NOMO-1 treated with DMSO at 0.1 percent for 48 hours (cell line): ENCODE results near the gene QRFP.

ENCODE experiments used
- DNase-seq: peaks from one replicate; lab custom pipeline; 2025; ENCODE audit not compliant: unreplicated experiment; lab: John Stamatoyannopoulos, UW

QRFP gene

DNA sequence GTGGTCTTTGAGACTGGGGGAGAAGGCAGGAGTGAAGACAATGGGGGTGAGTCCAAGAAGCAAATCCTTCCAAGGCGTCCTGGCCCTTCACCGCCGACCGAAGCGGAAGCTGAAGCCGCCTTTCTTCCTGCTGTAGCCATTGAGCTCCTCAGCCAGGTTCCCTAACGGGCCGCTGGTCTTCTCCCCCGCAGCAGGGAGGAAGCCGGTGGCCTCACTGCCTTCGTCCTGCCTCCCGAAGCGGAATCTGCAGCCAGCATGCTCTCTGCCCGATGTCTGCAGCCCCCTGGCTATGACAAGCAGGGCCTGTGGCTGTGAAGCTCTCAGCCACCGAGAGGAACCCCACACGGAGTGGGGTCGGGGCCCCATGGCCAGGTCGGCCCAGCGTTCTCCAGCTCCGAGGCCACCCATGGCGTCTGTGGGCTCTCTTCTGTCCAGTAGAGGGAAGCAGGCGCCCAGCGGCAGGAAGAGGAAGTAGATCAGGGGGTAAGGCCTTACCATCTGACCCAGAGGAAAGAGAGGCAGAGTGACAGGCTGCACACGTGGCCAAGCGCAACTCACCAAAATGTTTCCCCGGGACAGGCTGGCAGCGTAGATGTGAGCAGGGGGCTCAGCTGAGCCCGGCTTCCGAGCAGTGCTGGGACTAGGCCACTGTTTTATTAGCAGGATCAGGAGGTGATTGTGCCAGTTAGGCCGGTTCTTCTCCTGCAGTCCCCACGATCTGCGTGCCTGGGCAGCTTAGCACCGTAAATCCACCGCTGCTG lies 3.1 kb downstream of the QRFP start:
- DNase-seq: peak; percentile 90

DNA sequence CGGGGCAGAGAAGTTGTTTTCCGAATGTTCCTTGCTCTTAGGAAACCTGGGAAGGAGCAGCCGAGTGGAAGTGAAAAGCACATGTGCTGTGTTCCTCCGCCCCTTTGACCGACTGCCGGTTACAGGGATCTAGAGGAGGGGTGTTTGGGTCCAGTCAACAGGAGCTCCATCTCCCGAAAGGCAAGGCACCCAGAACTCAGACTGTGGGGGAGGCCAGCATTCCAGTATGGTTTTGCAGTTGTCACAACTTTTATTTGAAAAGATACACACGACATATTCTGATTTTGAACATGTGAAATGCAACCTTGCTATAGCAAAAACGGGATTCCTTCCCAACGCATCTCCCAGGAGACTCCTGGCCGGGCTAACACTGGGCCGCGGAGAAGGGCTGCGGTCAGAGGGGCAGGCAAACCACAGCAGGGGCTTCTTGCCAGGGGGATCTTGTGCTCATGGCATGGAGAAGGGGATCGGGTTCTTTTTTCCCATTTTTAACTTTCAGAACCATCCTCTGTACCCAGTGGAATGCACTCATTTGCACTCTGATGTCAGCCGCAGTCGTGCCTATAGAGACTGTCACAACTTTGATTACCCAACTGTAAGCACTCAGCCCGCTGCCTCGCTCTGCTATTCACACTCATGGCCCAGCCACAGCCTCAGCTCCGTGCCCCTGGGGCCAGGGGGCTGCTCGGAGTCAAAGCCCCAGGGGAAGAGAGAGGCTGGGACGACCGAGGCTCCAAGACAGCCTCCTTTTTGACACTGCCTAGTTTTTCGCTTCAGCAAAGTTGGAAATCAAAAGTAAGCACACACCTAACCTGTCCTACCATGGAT lies 3.9 kb downstream of the QRFP start:
- DNase-seq: peak; percentile 5

DNA sequence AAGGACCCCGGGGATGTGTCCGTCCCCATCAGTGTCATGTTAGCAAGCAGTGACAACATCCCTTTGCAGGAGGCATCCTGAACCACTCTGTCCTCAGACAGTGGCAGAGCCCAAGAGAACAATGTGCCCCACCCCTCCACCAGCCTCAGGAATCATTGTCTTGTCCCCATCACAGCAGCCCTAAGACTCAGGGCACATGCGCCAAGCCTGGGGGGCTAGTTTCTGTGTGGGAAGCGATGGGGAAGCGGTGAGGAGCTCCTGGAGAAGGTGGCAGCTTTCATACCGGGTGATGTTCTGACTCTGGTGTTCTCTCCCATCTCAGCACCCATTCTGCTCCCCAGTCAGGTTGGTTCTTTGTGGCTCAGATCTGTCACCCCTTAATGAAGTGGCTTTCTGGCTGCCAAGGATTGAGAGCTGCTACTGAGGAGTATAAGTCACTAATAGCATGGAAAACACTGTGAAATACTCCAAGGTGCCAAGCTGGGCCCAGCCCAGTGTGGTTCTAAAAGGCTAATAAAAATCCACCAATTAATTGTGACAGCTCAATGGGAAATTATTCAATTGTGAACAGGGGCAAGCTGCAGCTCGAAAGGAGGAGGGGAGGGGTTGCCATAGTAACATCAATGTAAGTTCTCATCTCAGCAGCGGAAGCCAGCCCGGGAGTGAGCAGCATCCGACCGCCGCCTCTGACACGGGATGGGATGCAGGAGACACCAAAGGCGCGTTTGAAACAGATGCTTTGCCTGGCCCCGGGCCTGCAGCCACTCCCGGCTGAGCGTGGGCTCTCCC lies 4.7 kb downstream of the QRFP start:
- DNase-seq: no peak

DNA sequence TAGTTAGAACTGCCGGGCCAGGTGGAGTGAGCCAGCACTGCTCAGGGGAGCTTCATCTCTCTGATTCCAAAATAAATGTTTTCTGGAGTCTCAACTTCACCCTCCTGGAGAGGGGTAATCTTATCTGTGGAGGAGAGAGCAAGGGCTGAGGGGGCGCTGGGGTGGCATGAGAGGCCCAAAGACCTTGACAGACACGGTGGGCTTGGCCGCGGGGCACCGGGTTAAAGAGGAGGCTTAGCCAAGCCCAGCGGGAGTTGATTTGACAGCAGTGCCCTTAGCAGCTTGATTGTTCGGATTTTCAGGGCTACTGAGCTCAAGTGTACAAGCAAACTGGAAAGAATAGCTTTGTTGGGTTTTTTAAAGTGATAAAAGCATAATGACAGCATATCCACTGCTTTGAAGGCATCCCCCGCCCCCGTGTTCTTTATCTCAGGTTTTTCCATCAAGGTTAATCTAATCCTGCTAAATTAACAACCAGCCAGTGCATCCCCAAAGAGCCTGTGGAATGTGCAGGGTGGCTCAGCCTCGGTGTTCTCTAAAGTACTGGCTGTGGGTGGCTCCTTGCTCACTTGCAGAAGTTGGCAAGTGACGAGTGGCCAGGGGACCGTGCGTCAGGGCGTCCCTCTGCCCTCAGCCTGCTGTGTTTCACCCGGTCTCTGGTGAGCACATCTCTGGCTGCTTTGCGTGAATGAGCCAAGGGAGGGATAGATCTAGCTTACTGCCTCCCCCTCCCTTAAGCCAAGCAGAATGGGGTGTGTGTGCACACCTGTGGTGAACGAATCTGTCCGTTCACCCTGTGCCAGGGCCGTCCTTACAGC lies 5.5 kb downstream of the QRFP start:
- no peak for DNase-seq

DNA sequence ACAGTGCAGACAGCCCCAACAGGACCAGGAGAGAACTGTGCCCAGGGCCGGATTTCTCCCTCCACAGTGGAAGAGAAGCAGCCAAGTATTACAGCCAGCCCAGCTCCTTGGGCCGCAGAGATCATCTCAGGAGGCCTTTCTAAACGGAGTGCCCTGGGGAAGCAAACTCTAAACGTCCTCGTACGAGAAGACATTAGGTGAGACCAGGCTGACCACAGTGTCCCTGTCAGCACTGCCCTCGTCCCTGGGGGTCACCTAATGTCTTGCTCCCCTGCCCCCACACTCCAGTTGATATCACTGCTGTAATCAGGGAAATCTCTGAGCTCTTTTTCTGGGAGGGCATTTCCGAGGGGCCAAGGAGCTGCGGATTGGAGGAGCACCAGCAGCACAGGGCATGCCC lies 6.5 kb downstream of the QRFP start:
- DNase-seq: no peak

DNA sequence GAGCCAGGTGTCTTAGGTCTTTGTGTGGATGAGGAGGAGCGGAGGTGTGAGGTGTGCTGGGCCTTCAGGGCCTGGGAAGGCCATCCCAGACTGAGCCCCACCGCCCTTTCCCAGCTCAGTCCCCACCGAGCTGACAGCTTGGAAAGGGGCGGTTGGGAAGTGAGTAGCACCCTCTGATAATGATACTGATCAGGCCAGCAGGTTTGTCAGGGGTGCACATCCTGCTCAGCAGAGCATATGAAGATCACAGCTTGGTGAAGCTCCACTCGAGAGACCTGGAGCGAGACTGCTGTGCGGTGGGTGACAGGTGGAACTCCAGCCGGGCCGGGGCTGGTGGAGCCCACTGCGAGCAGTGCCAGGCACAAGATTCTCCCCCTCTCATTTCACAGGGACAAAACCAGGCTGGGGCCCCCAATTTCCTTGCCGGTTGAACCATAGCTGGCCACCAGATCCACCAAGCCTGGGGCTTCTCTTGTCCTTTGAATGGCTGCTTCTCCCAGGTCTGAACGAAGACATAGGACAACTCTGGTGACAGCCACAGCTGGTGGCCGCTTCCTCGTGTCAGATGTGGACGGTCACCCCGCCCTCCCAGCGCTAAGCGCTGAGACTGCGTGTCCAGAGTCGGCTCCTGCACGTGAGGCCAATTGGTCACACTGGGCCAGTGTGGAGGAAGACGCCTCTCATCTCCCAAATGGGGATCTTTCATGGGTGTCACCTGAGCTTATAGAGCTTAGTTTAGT lies 8.3 kb downstream of the QRFP start:
- DNase-seq: no peak

DNA sequence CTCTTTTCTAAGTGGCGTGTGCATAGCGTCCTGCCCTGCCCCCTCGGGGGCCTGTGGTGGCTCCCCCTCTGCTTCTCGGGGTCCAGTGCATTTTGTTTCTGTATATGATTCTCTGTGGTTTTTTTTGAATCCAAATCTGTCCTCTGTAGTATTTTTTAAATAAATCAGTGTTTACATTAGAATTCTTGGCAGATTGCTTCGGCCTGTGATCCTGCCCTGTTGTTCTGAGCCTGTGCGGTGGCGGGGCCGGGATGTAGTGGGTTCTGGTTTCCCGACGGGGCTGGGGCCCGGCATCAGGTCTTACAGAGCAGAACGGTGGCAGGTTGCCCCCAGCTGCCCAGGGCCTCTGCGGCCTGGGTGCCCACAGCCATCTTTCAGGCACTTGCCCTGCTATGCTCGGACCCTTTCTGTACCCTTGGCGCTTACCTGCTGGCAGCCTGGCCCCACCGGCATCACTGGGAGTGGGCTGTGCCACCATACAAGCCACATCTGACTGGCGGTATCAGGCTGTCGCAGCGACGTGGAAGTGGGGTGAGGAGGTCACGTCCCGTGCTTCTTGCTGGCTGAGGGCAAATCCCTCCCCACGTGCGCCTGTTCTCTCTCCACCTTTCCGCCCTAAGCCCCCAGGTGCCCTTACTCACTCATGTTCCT lies 9.0 kb downstream of the QRFP start:
- no peak for DNase-seq

DNA sequence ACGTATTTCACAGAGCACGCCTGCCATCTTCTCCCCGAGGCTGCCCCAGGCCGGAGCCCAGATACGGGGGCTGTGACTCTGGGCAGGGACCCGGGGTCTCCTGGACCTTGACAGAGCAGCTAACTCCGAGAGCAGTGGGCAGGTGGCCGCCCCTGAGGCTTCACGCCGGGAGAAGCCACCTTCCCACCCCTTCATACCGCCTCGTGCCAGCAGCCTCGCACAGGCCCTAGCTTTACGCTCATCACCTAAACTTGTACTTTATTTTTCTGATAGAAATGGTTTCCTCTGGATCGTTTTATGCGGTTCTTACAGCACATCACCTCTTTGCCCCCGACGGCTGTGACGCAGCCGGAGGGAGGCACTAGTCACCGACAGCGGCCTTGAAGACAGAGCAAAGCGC lies 9.6 kb downstream of the QRFP start:
- DNase-seq: no peak

DNA sequence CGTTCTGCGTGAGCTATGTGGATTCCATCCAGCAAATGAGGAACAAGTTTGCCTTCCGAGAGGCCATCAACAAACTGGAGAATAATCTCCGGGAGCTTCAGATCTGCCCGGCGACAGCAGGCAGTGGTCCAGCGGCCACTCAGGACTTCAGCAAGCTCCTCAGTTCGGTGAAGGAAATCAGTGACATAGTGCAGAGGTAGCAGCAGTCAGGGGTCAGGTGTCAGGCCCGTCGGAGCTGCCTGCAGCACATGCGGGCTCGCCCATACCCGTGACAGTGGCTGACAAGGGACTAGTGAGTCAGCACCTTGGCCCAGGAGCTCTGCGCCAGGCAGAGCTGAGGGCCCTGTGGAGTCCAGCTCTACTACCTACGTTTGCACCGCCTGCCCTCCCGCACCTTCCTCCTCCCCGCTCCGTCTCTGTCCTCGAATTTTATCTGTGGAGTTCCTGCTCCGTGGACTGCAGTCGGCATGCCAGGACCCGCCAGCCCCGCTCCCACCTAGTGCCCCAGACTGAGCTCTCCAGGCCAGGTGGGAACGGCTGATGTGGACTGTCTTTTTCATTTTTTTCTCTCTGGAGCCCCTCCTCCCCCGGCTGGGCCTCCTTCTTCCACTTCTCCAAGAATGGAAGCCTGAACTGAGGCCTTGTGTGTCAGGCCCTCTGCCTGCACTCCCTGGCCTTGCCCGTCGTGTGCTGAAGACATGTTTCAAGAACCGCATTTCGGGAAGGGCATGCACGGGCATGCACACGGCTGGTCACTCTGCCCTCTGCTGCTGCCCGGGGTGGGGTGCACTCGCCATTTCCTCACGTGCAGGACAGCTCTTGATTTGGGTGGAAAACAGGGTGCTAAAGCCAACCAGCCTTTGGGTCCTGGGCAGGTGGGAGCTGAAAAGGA lies 10.9 kb downstream of the QRFP start:
- DNase-seq: no peak

DNA sequence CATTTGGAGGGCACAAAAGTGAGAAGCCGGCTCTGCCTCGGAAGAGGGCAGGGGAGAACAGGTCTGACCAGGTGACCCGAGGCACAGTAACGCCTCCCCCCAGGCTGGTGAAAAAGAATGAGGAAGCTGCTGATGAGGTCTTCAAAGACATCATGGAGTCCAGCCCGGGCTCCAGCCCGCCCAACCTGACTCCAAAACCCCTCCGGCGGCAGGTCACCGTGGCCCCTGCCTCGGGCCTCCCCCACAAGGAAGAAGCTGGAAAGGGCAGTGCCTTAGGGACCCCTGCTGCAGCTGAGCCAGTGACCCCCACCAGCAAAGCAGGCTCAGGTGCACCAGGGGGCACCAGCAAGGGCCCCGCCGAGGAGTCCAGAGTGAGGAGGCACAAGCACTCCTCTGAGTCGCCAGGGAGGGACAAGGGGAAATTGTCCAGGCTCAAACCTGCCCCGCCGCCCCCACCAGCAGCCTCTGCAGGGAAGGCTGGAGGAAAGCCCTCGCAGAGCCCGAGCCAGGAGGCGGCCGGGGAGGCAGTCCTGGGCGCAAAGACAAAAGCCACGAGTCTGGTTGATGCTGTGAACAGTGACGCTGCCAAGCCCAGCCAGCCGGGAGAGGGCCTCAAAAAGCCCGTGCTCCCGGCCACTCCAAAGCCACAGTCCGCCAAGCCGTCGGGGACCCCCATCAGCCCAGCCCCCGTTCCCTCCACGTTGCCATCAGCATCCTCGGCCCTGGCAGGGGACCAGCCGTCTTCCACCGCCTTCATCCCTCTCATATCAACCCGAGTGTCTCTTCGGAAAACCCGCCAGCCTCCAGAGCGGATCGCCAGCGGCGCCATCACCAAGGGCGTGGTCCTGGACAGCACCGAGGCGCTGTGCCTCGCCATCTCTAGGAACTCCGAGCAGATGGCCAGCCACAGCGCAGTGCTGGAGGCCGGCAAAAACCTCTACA lies 11.8 kb downstream of the QRFP start:
- no peak for DNase-seq

DNA sequence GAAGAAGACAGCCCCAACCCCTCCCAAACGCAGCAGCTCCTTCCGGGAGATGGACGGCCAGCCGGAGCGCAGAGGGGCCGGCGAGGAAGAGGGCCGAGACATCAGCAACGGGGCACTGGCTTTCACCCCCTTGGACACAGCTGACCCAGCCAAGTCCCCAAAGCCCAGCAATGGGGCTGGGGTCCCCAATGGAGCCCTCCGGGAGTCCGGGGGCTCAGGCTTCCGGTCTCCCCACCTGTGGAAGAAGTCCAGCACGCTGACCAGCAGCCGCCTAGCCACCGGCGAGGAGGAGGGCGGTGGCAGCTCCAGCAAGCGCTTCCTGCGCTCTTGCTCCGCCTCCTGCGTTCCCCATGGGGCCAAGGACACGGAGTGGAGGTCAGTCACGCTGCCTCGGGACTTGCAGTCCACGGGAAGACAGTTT lies 12.5 kb downstream of the QRFP start:
- no peak for DNase-seq

DNA sequence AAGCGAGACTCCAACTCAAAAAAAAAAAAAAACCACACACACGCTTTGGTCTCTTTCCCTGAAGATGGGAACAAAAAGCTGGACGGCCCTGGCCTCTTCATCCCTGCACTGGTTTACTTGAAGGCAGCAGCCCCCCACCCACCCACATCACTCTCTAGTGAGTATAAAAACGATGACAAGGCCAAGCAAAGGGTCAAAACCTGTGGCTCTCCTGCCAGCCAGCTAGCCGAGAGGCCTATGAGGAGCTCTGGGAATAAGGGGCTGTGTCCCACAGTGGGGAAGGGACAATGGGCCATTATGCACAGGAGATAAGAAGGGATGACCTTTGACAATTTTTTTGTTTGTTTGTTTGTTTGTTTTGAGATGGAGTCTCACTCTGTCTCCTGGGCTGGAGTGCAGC lies 13.1 kb downstream of the QRFP start:
- DNase-seq: no peak

DNA sequence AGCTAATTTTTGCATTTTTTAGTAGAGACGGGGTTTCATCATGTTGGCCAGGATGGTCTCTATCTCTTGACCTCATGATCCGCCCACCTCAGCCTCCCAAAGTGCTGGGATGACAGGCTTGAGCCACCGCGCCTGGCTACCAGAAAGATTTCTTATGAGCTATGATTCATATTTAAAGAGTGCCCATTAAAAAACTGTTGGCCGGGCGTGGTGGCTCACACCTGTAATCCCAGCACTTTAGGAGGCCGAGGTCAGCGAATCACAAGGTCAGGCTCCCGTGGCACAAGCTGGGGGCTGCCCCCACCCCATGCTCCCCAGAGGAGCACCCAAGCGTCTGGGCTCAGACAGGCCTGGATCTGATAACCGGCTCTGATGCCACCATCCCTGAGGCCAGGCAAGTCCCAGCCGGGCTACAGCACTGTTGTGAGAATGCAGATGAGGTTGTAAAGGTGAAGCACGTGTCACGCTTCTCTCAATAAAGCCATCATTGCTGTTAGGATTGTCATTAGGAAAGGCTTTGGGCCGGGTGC lies 13.9 kb downstream of the QRFP start:
- no peak for DNase-seq

DNA sequence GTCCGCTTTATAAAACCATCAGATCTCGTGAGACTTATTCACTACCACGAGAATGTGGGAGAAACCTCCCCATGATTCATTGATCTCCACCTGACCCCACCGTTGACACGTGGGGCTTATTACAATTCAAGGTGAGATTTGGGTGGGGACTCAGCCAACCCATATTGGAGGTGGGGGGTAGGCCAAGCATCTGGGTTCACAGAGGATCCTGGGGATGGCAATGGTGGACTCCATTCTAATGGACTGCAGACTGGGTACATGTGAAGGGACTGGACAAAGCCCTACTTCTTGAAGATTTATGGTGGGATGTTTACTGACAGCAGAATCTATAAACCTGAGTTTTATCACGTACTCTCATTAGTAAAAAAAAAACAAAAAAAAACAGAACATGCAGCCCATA lies 15.1 kb downstream of the QRFP start:
- DNase-seq: no peak

DNA sequence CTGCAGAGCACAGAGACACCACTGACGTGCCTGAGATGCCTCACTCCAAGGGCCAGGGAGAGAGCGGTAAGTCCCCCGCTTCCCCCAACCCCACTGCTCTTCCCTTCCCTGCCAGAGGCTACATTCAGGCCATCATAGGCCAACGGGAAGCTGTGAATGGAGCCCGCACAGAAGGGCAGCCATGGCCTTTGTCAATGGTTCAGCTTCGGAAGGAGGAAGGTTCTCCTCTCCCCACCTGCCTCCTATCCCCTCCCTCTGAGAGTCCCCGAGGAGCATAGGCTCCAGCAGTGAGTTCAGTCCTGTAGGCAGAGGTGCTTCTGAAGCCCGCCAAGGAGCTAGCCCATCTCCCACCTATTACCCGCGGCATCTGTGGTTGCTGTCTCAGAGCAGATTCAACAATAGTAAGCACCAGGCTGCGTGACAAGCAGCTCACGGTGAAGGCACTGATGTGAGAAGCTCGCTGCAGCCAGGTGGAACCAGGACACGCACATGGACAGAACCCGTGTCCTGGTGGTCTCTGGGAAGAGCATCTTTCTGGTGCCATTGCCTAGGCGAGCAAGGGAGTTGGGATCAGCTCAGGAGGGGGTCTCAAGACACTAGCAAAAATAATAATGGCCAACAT lies 15.9 kb downstream of the QRFP start:
- no peak for DNase-seq

DNA sequence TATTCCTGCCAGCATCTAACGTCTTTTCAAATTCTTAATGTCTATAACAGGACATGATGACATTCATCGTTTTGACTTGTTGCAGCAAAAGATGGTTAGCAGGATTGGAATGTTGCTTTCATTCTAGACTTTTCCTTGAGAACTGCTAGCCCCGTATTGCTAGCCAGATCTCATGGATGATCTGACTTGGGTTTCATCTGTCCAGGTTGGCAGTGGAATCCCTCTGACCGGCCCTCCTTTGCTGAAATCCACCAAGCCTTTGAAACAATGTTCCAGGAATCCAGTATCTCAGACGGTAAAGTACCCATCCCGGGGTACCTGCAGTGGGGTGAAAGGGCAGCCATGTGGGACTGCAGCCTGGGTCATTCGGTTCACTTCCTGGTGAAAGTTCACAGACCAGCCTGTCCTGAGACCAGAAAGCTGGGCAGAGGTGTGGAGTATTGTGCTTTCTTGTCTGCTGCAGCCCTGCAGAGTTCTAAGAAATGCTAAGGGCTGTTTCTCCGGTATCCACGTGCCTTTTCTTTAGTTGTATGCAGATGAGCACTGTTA lies 16.7 kb downstream of the QRFP start:
- no peak for DNase-seq

DNA sequence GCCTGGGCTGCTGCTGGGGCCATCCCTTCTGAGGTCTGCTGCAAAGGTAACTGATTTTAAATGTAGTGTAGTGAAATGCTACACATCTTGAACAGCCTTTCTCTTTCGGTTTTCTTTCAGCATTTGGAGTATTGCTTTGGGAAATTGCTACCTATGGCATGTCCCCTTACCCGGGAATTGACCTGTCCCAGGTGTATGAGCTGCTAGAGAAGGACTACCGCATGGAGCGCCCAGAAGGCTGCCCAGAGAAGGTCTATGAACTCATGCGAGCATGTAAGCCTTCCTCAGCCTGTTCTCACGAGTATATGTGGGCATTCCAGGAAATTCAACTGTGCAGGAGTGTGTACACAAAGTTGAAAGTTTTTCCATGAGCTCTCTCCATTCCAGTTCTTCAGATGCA lies 18.3 kb downstream of the QRFP start:
- no peak for DNase-seq
